ENCODE results near the gene RALGAPA1. TPM values are rescaled to one million over a fixed set of nuclear protein-coding genes. Genes with fewer than 3 reads are reported as not detected.

RALGAPA1 gene
- total RNA-seq, 6 donors from 2014 or later: 55.5 to 155 (median 61.1) TPM

GRCh38 chr14:35492569-35493014, 316.5 kb downstream of the RALGAPA1 start:
- no peaks in the 10 kb centered on the region for H3K4me1 ChIP-seq
- no peak for TF ChIP-seq EP300 (IDR thresholded peaks at IDR 0.05)
- TF ChIP-seq POLR2AphosphoS5 (IDR thresholded peaks at IDR 0.05): no peak
- TF ChIP-seq CTCF (IDR thresholded peaks at IDR 0.05): no peak
- no peak for TF ChIP-seq POLR2A (IDR thresholded peaks at IDR 0.05)
- no peaks in the 10 kb centered on the region for H3K36me3 ChIP-seq
- DNase-seq: no peak
- H3K4me3 ChIP-seq: no peak overlapping the region
- H3K27ac ChIP-seq: no peak overlapping the region
- H3K9me3 ChIP-seq: peaks cover 0 to 15% (median 7%) of the 10 kb centered on the region in 4 donors
- no peak for ATAC-seq (ENCODE audit: low FRiP score in 2 of 2)
- H3K27me3 ChIP-seq: no peaks in the 10 kb centered on the region

Small RNA genes within 50 kb of the gene (small RNA-seq; reads per million reads assigned to genes)
- gene RF00322: 0 reads per million in 4 donors

Other genes starting within 250 kb of the RALGAPA1 start
- 10 to 100 TPM in 1 of 6 donors, 1 to 10 TPM in 5; 2.1 to 14.4 (median 6.7) TPM for gene BRMS1L, start 17.0 kb upstream of the RALGAPA1 start, total RNA-seq

Measured in upper lobe of left lung (tissue), 6 donors.